ENCODE results near the gene DNAAF5. TPM values are rescaled to one million over a fixed set of nuclear protein-coding genes. Genes with fewer than 3 reads are reported as not detected.

The DNAAF5 gene
- total and polyA plus RNA-seq, 2 of the 4 experiments (the other 2 are of a cell fraction) = 12.4 to 32.6 TPM

GRCh38 chr7:821688-822087 is 95.2 kb downstream of the DNAAF5 start:
- no peak for DNase-seq
- H2BK120ac ChIP-seq (ENCODE audit: low read depth, low read length) = no peak overlapping the region
- H3K9me1 ChIP-seq (ENCODE audit: insufficient read depth, low read length) = peaks cover 40% of the 10 kb centered on the region
- H3K23ac ChIP-seq (ENCODE audit: low read depth, low read length) = no peak overlapping the region
- no peak overlapping the region for H3K4me3 ChIP-seq (ENCODE audit: insufficient read depth, low read depth, low read length)
- ChIA-PET POLR2A (ENCODE audit: unreplicated experiment) (no interaction called here), CTCF (no interaction called here)
- no peak for TF ChIP-seq MAFK (IDR thresholded peaks at IDR 0.05; ENCODE audit: low read depth, low read length)
- no peak for TF ChIP-seq POLR2A (IDR thresholded peaks at IDR 0.05; ENCODE audit: low read depth, low read length)
- TF ChIP-seq CEBPB (IDR thresholded peaks at IDR 0.05; ENCODE audit: low read depth, low read length) = no peak
- TF ChIP-seq RFX5 (IDR thresholded peaks at IDR 0.05; ENCODE audit: low read depth, low read length) = no peak
- no peak for TF ChIP-seq MAZ (IDR thresholded peaks at IDR 0.05; ENCODE audit: borderline replicate concordance, low read depth, low read length)
- TF ChIP-seq CHD1 (IDR thresholded peaks at IDR 0.05; ENCODE audit: low read depth, low read length) = no peak
- TF ChIP-seq RAD21 (IDR thresholded peaks at IDR 0.05; ENCODE audit: low read length) = no peak
- TF ChIP-seq CTCF (conservative IDR thresholded peaks at IDR 0.05; ENCODE audit: low read depth, low read length) = no peak
- no peak for TF ChIP-seq SMC3 (IDR thresholded peaks at IDR 0.05; ENCODE audit: low read depth, low read length)
- TF ChIP-seq MXI1 (IDR thresholded peaks at IDR 0.05; ENCODE audit: borderline replicate concordance, low read depth, low read length) = no peak
- no peak for TF ChIP-seq ELK1 (IDR thresholded peaks at IDR 0.05; ENCODE audit: borderline replicate concordance, low read depth, low read length)
- no peak for TF ChIP-seq NFE2L2 (IDR thresholded peaks at IDR 0.05; ENCODE audit: low read depth, low read length)
- peak overlapping the region; percentile 25; the same call in 1 of the 2 replicates for H2AK5ac ChIP-seq (ENCODE audit: low read depth, low read length)
- H4K5ac ChIP-seq (ENCODE audit: low read depth, low read length) = no peak overlapping the region
- dilution Hi-C loops (cut with HindIII; ENCODE audit: low sequenced_read_pairs, unreplicated experiment) = no loop called here
- no peak overlapping the region for H3K18ac ChIP-seq (ENCODE audit: low read depth, low read length)
- no TSS peak for BruUV-seq (replicated peaks)
- no peak overlapping the region for H2BK5ac ChIP-seq (ENCODE audit: low read depth, low read length, poor library complexity, severe bottlenecking)
- ATAC-seq (ENCODE audit: low read depth) = no peak
- no peaks in the 10 kb centered on the region for H3K27me3 ChIP-seq (ENCODE audit: control insufficient read depth, insufficient read depth, low read length)
- peaks cover 61% of the 10 kb centered on the region for H4K20me1 ChIP-seq (ENCODE audit: insufficient read depth, low read length)
- H2BK15ac ChIP-seq (ENCODE audit: low read depth, low read length) = no peak overlapping the region
- H3K36me3 ChIP-seq (ENCODE audit: control insufficient read depth, insufficient read depth, low read length) = peaks cover 3% of the 10 kb centered on the region
- H3K9ac ChIP-seq (ENCODE audit: low read depth, low read length) = no peak overlapping the region
- no peak overlapping the region for H4K91ac ChIP-seq (ENCODE audit: insufficient read depth, low read depth, low read length)
- H4K8ac ChIP-seq (ENCODE audit: low read depth in 2 of 2, low read length in 2 of 2) = no peak overlapping the region
- no peaks in the 10 kb centered on the region for H3K9me3 ChIP-seq (ENCODE audit: control insufficient read depth, insufficient read depth, low read length)
- no peak overlapping the region for H3K14ac ChIP-seq (replicated peaks; ENCODE audit: low read depth, low read length)
- H3K4me1 ChIP-seq (ENCODE audit: control insufficient read depth, insufficient read depth, low read length) = peaks cover 19% of the 10 kb centered on the region
- no peak overlapping the region for H2AK9ac ChIP-seq (replicated peaks; ENCODE audit: low read depth, low read length, poor library complexity)
- H2BK20ac ChIP-seq (ENCODE audit: low read depth, low read length) = no peak overlapping the region
- H3K4ac ChIP-seq (ENCODE audit: low read depth, low read length) = no peak overlapping the region
- no peak overlapping the region for H3K4me2 ChIP-seq (ENCODE audit: low read depth, low read length)
- in situ Hi-C loops (cut with MboI; ENCODE audit: low sequenced_read_pairs) = no loop called here
- 100% methylated on average over 3 of the region's 11 CpGs; no CpG with 5 or more reads in 1 of the 2 experiments for WGBS, 2 experiments (ENCODE audit: extremely low coverage in 2 of 2, insufficient read length in 1 of 2)
- no peak overlapping the region for H3K56ac ChIP-seq (ENCODE audit: extremely low read depth, insufficient read depth, low read length)
- intact Hi-C loops (cut with micrococcal nuclease) = no loop called here
- H3K79me1 ChIP-seq (ENCODE audit: low read depth in 1 of 2, low read length in 2 of 2) = peaks cover 9 to 77% of the 10 kb centered on the region in 2 experiments
- H2AFZ ChIP-seq (replicated peaks; ENCODE audit: low read length, poor library complexity) = no peak overlapping the region
- H3K27ac ChIP-seq (ENCODE audit: insufficient read depth, low read length) = no peak overlapping the region
